Measurements from ENCODE around the gene RRP9. TPM values are rescaled to one million over a fixed set of nuclear protein-coding genes. Genes with fewer than 3 reads are reported as not detected.

Gene RRP9
- total RNA-seq, 4 donors from 2014 or later: 7.1 to 29.5 (median 11.1) TPM

- H3K4me1 ChIP-seq: no peaks in the 10 kb centered on the region
- H3K9me3 ChIP-seq: no peaks in the 10 kb centered on the region
- no peaks in the 10 kb centered on the region for H3K36me3 ChIP-seq
- no peaks in the 10 kb centered on the region for H3K27me3 ChIP-seq
- H3K27ac ChIP-seq: no peak overlapping the region
- H3K4me3 ChIP-seq: no peak overlapping the region
- in situ Hi-C loops (cut with MboI; ENCODE audit: low pct_ligation_motif_present in 1 of 4, low pct_unique_long_range_greater_than_20kb in 1 of 4, low sequenced_read_pairs in 3 of 4) (no loop called here), intact Hi-C loops (cut with DNase I; ENCODE audit: low total_unique reads) (no loop called here)
- no peak for DNase-seq
- TF ChIP-seq POLR2AphosphoS5 (IDR thresholded peaks at IDR 0.05) (no peak), POLR2A (IDR thresholded peaks at IDR 0.05) (no peak), CTCF (IDR thresholded peaks at IDR 0.05) (no peak), EP300 (IDR thresholded peaks at IDR 0.05; ENCODE audit: low read depth) (no peak)
- WGBS, 2 donors (ENCODE audit: low coverage in 1 of 2): 87 to 100% methylated on average over 3 to 7 of the region's 7 CpGs
These were observed 13.3 kb downstream of the RRP9 start for GRCh38 chr3:51928438-51928837.

- Histone ChIP-seq H3K4me1 (no peaks in the 10 kb centered on the region), H3K27ac (no peak overlapping the region), H3K27me3 (no peaks in the 10 kb centered on the region), H3K36me3 (no peaks in the 10 kb centered on the region), H3K4me3 (no peak overlapping the region), H3K9me3 (no peaks in the 10 kb centered on the region)
- DNase-seq: no peak
- no peak for TF ChIP-seq CTCF (IDR thresholded peaks at IDR 0.05)
- no peak for TF ChIP-seq POLR2A (IDR thresholded peaks at IDR 0.05)
- TF ChIP-seq POLR2AphosphoS5 (IDR thresholded peaks at IDR 0.05): no peak
- TF ChIP-seq EP300 (IDR thresholded peaks at IDR 0.05; ENCODE audit: low read depth): no peak
- 76 to 80% methylated on average over 1 to 5 of the region's 5 CpGs for WGBS, 2 donors (ENCODE audit: low coverage in 1 of 2)
- in situ Hi-C loops (cut with MboI; ENCODE audit: low pct_ligation_motif_present in 1 of 4, low pct_unique_long_range_greater_than_20kb in 1 of 4, low sequenced_read_pairs in 3 of 4) (no loop called here), intact Hi-C loops (cut with DNase I; ENCODE audit: low total_unique reads) (no loop called here)
These were observed 14.4 kb downstream of the RRP9 start for GRCh38 chr3:51927061-51927977.

- intact Hi-C loops (cut with DNase I; ENCODE audit: low total_unique reads) (no loop called here), in situ Hi-C loops (cut with MboI; ENCODE audit: low pct_ligation_motif_present in 1 of 4, low pct_unique_long_range_greater_than_20kb in 1 of 4, low sequenced_read_pairs in 3 of 4) (no loop called here)
- no peaks in the 10 kb centered on the region for H3K9me3 ChIP-seq
- H3K36me3 ChIP-seq: no peaks in the 10 kb centered on the region
- no peaks in the 10 kb centered on the region for H3K27me3 ChIP-seq
- H3K27ac ChIP-seq: no peak overlapping the region
- no peak for DNase-seq
- H3K4me3 ChIP-seq: no peak overlapping the region
- TF ChIP-seq CTCF (IDR thresholded peaks at IDR 0.05): no peak
- TF ChIP-seq POLR2A (IDR thresholded peaks at IDR 0.05): no peak
- TF ChIP-seq POLR2AphosphoS5 (IDR thresholded peaks at IDR 0.05): no peak
- 79 to 82% methylated on average over 8 to 11 of the region's 11 CpGs for WGBS, 2 donors (ENCODE audit: low coverage in 1 of 2)
- no peaks in the 10 kb centered on the region for H3K4me1 ChIP-seq
These were observed 20.6 kb downstream of the RRP9 start for GRCh38 chr3:51921081-51921578.

GRCh38 chr3:51916418-51916817 lies 25.3 kb downstream of the RRP9 start:
- no peak overlapping the region for H3K4me3 ChIP-seq
- in situ Hi-C loops (cut with MboI; ENCODE audit: low pct_ligation_motif_present in 1 of 4, low pct_unique_long_range_greater_than_20kb in 1 of 4, low sequenced_read_pairs in 3 of 4): no loop called here
- H3K27me3 ChIP-seq: no peaks in the 10 kb centered on the region
- DNase-seq: no peak
- intact Hi-C loops (cut with DNase I; ENCODE audit: low total_unique reads): no loop called here
- H3K9me3 ChIP-seq: no peaks in the 10 kb centered on the region
- H3K36me3 ChIP-seq: no peaks in the 10 kb centered on the region
- no peaks in the 10 kb centered on the region for H3K4me1 ChIP-seq
- H3K27ac ChIP-seq: no peak overlapping the region
- TF ChIP-seq EP300 (IDR thresholded peaks at IDR 0.05; ENCODE audit: low read depth) (no peak), POLR2AphosphoS5 (IDR thresholded peaks at IDR 0.05) (no peak)
- 53 to 62% methylated on average over 5 of the region's 5 CpGs for WGBS, 2 donors (ENCODE audit: low coverage in 1 of 2)
